Natural killer cell (primary cell): Measurements from ENCODE around the gene PLA1A. TPM values are rescaled to one million over a fixed set of nuclear protein-coding genes. Genes with fewer than 3 reads are reported as not detected.

Experiments used
- ATAC-seq, 3 donors: fragments of 150-1000 bp in 2 of 3; fragments of 200-7000 bp in 1 of 3; cut with Tn5 transposase; 1 replicate in 1 of 3; 2 replicates in 2 of 3; pipeline ENCODE4 v1.10.0; 2021; ENCODE audit warnings: mild to moderate bottlenecking in 2 of 3, moderate library complexity in 2 of 3
- DNase-seq, 2 donors: peaks; one replicate each; pipeline versions ENCODE4 v3.0.0 to v3.0.0-alpha.2; 2013 to 2021; ENCODE audit warnings: mixed read lengths in 1 of 2
- H3K27ac ChIP-seq: one replicate; pipeline ENCODE4 v1.5.1; 2013; ENCODE audit warnings: mild to moderate bottlenecking, low read length
- H3K27me3 ChIP-seq: one replicate; pipeline ENCODE4 v1.6.1; 2013; ENCODE audit warnings: low read length; ENCODE audit not compliant: control insufficient read depth, insufficient read depth
- H3K36me3 ChIP-seq: one replicate; pipeline ENCODE4 v1.6.1; 2013; ENCODE audit warnings: low read length; ENCODE audit not compliant: control insufficient read depth, insufficient read depth
- H3K4me1 ChIP-seq: one replicate; pipeline ENCODE4 v1.6.1; 2013; ENCODE audit warnings: low read length; ENCODE audit not compliant: control insufficient read depth, insufficient read depth
- H3K4me3 ChIP-seq: one replicate; pipeline ENCODE4 v1.5.1; 2013; ENCODE audit warnings: low read length
- H3K9me3 ChIP-seq: one replicate; pipeline ENCODE4 v1.6.1; 2013; ENCODE audit warnings: low read length; ENCODE audit not compliant: control insufficient read depth, insufficient read depth
- H3K27ac Mint-ChIP-seq, 2 donors: one replicate each; pipeline ENCODE4 v1.8.0; 2022; ENCODE audit warnings: mild to moderate bottlenecking in 2 of 2, mixed read lengths in 2 of 2, moderate library complexity in 1 of 2
- H3K27me3 Mint-ChIP-seq, 2 donors: one replicate each; pipeline ENCODE4 v1.8.0; 2022; ENCODE audit warnings: low read depth in 2 of 2, mixed read lengths in 2 of 2
- H3K36me3 Mint-ChIP-seq: one replicate; pipeline ENCODE4 v1.8.0; 2022; ENCODE audit warnings: mixed read lengths
- H3K4me1 Mint-ChIP-seq, 2 donors: one replicate each; pipeline ENCODE4 v1.8.0; 2022; ENCODE audit warnings: mixed read lengths in 2 of 2
- H3K4me3 Mint-ChIP-seq: one replicate; pipeline ENCODE4 v1.8.0; 2022; ENCODE audit warnings: mild to moderate bottlenecking, moderate library complexity, mixed read lengths
- H3K9me3 Mint-ChIP-seq, 2 donors: one replicate each; pipeline ENCODE4 v1.8.0; 2022; ENCODE audit warnings: mixed read lengths in 2 of 2
- WGBS: methylation state at CpG from one replicate; pipeline ENCODE4 v1.1.7; 2013; ENCODE audit warnings: missing lambda C conversion rate; ENCODE audit not compliant: insufficient coverage; 5-methylcytosine and 5-hydroxymethylcytosine counted together
- intact Hi-C: fragments of 100-400 bp; cut with micrococcal nuclease; formaldehyde crosslinking; loops from one replicate; pipeline ENCODE4 v1.14.2; 2022
- total RNA-seq, 4 donors: library from RNA; stranded (reverse); fragments of 120-200 nt in 1 of 4; gene quantifications; one replicate each; pipeline versions ENCODE4 v1.2.3 to v1.2.4, GENCODE V29; 2013 to 2022
- TF ChIP-seq, protein P1 (sequence below): fragments of 200-600 bp; IDR thresholded peaks from one replicate; pipeline ENCODE4 v1.8.0; 2022; ENCODE audit warnings: antibody characterized with exemption

PLA1A gene
- total RNA-seq, 3 donors from 2014 or later (not counting 1 experiment from before 2014, with no cell fraction given) = 0.20 to 0.34 TPM; not detected in 1

DNA sequence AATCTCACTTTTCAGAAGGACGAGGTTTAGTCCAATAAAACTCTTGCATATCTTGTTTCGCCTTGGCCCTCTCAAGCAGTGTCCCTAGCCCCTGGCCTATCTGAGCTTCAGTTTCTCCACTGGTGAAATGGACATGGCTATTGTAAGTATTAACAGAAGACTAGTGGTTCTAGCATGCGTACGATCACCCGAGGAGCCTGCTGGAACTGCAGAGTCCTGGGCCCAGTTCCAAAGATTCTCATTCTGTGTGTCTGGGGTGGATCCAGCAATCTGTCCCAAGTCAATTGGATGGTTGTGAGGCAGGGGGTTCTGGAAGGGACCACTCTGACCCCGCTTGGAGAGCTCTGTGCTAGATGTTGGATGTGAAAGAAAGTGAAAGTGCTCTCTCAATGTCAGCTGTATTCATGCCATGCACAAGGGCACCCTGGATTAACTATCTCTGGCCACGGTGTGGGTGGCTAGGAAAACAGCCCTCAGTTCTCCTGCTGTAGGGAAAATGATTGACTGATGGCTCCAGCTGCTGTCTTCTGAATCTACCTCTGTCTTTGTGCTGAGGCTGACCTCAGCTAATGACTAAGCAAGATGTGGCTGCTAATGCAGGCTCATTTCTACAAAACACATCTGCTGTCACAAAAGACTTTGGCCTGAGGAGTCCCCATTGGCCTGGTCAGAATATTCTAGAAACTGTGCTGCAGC lies 1.9 kb upstream of the PLA1A start:
- Mint-ChIP-seq H3K4me3 (no peak overlapping the region), H3K4me1 (no peaks in the 10 kb centered on the region), H3K9me3 (no peaks in the 10 kb centered on the region), H3K27ac (no peak overlapping the region), H3K27me3 (peaks cover 0 to 11% of the 10 kb centered on the region in 2 donors), H3K36me3 (no peaks in the 10 kb centered on the region)
- H3K27me3 ChIP-seq = no peaks in the 10 kb centered on the region
- no peak overlapping the region for H3K4me3 ChIP-seq
- TF ChIP-seq, protein P1, sequence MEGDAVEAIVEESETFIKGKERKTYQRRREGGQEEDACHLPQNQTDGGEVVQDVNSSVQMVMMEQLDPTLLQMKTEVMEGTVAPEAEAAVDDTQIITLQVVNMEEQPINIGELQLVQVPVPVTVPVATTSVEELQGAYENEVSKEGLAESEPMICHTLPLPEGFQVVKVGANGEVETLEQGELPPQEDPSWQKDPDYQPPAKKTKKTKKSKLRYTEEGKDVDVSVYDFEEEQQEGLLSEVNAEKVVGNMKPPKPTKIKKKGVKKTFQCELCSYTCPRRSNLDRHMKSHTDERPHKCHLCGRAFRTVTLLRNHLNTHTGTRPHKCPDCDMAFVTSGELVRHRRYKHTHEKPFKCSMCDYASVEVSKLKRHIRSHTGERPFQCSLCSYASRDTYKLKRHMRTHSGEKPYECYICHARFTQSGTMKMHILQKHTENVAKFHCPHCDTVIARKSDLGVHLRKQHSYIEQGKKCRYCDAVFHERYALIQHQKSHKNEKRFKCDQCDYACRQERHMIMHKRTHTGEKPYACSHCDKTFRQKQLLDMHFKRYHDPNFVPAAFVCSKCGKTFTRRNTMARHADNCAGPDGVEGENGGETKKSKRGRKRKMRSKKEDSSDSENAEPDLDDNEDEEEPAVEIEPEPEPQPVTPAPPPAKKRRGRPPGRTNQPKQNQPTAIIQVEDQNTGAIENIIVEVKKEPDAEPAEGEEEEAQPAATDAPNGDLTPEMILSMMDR = no peak
- no peak overlapping the region for H3K27ac ChIP-seq
- 82% methylated on average over 7 of the region's 7 CpGs for WGBS
- intact Hi-C loops = no loop called here
- ATAC-seq = no peak
- no peaks in the 10 kb centered on the region for H3K36me3 ChIP-seq
- no peaks in the 10 kb centered on the region for H3K9me3 ChIP-seq
- H3K4me1 ChIP-seq = peaks cover 7% of the 10 kb centered on the region
- no peak for DNase-seq

DNA sequence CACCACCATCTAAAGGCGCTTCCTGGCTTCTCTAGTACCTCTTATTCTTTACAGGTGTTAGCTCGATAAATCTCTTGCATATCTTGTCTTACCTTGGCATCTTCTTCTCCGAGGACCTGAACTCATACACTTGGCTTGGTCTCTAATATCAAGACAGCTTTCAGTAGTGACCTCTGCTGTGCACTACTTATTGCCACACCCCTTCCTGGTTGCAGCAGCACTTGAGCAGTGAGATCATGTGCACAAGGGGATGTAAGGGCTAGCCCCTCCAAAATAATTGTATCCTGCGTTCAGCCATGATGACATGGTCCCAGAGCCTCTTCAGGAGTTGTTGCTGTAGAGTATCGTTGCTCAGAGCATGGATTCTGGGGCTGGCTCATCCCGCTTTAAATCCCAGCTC lies 1.3 kb upstream of the PLA1A start:
- H3K27ac Mint-ChIP-seq = no peak overlapping the region
- TF ChIP-seq, protein P1 = no peak
- DNase-seq (no peak), ATAC-seq (no peak)
- peaks cover 0 to 11% of the 10 kb centered on the region in 2 donors for H3K27me3 Mint-ChIP-seq
- Histone ChIP-seq H3K4me3 (no peak overlapping the region), H3K4me1 (peaks cover 9% of the 10 kb centered on the region), H3K36me3 (no peaks in the 10 kb centered on the region), H3K27me3 (no peaks in the 10 kb centered on the region), H3K9me3 (no peaks in the 10 kb centered on the region), H3K27ac (no peak overlapping the region)
- no peak overlapping the region for H3K4me3 Mint-ChIP-seq
- intact Hi-C loops = no loop called here
- 82% methylated on average over 6 of the region's 6 CpGs for WGBS
- no peaks in the 10 kb centered on the region for H3K36me3 Mint-ChIP-seq
- H3K4me1 Mint-ChIP-seq = no peaks in the 10 kb centered on the region
- H3K9me3 Mint-ChIP-seq = no peaks in the 10 kb centered on the region

DNA sequence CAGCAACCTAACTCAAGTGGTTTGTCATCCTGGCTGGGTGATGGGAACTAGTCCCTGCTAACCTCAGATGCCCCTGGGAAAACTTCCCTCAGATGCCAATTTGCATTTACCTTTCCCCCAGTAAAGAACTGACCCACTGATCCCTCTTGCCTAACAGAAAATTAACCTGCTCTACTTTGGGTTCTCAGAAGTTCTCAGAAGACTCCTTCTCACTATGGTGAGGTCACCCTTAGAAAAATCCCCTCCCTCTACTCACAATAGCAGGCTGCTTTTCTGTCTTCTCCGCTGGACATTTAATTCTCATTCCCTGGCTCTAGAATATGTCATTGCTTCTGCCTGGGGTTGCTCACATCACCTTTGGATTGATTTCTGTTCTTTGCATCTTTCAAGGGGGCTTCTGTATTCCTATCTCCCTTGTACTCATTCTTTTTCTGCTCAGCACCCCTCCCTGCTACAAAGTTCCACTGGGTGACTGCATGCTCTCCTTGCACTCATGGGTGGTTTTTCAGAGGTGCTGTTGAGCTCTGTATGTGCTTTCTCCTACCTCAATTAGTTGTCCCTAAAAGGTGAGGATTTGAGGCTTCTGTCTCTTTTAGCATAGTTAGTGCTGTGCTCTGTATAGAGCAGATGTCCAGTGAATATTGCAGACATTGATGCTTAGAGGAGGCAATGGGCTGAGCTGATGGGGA lies 869 bp downstream of the PLA1A start:
- H3K9me3 ChIP-seq = no peaks in the 10 kb centered on the region
- no peak overlapping the region for H3K4me3 ChIP-seq
- ATAC-seq = no peak
- no peaks in the 10 kb centered on the region for H3K36me3 Mint-ChIP-seq
- intact Hi-C loops = no loop called here
- no peaks in the 10 kb centered on the region for H3K27me3 Mint-ChIP-seq
- H3K4me1 ChIP-seq = peaks cover 9% of the 10 kb centered on the region
- TF ChIP-seq, protein P1 = no peak
- no peaks in the 10 kb centered on the region for H3K9me3 Mint-ChIP-seq
- 85% methylated on average over 1 of the region's 1 CpG for WGBS
- no peak overlapping the region for H3K4me3 Mint-ChIP-seq
- no peak for DNase-seq
- no peaks in the 10 kb centered on the region for H3K36me3 ChIP-seq
- no peak overlapping the region for H3K27ac ChIP-seq
- H3K4me1 Mint-ChIP-seq = no peaks in the 10 kb centered on the region
- H3K27ac Mint-ChIP-seq = no peak overlapping the region
- H3K27me3 ChIP-seq = no peaks in the 10 kb centered on the region
